Stimulated activated naive B cell treated with anti-CD40 and anti-IgM and Interleukin-4, amounts not matched to agents 10 μg/mL and 1 μg/mL and 100 μg/mL, for 72 hours (primary cell): ENCODE measurements around the gene AGO4.
"Not testable (repeated sequence)": the region's sequence is repeated elsewhere in the genome, so short reads cannot be mapped to it uniquely, and the experiment has no call there.

ENCODE experiments used
- ATAC-seq, 2 donors: fragments of 150-1000 bp; cut with Tn5 transposase; replicated peaks; 2 replicates each; pipeline ENCODE4 v1.10.0; 2021; ENCODE audit warnings: moderate library complexity in 1 of 2
- DNase-seq: peaks from one replicate; pipeline ENCODE4 v3.0.0; 2021
- H3K27ac Mint-ChIP-seq: one replicate; pipeline ENCODE4 v1.8.0; 2022; ENCODE audit warnings: mild to moderate bottlenecking, mixed read lengths
- H3K27me3 Mint-ChIP-seq, 2 donors: one replicate each; pipeline ENCODE4 v1.8.0; 2022; ENCODE audit warnings: mixed read lengths in 2 of 2
- H3K36me3 Mint-ChIP-seq, 2 donors: one replicate each; pipeline ENCODE4 v1.8.0; 2022; ENCODE audit warnings: mixed read lengths in 2 of 2, mild to moderate bottlenecking in 1 of 2
- H3K4me1 Mint-ChIP-seq, 2 donors: one replicate each; pipeline ENCODE4 v1.8.0; 2022; ENCODE audit warnings: mixed read lengths in 2 of 2, mild to moderate bottlenecking in 1 of 2
- H3K4me3 Mint-ChIP-seq, 2 donors: one replicate each; pipeline ENCODE4 v1.8.0; 2022; ENCODE audit warnings: mild to moderate bottlenecking in 2 of 2, mixed read lengths in 2 of 2, moderate library complexity in 1 of 2
- H3K9me3 Mint-ChIP-seq, 2 donors: one replicate each; pipeline ENCODE4 v1.8.0; 2022; ENCODE audit warnings: mixed read lengths in 2 of 2, mild to moderate bottlenecking in 1 of 2

AGO4 gene

DNA sequence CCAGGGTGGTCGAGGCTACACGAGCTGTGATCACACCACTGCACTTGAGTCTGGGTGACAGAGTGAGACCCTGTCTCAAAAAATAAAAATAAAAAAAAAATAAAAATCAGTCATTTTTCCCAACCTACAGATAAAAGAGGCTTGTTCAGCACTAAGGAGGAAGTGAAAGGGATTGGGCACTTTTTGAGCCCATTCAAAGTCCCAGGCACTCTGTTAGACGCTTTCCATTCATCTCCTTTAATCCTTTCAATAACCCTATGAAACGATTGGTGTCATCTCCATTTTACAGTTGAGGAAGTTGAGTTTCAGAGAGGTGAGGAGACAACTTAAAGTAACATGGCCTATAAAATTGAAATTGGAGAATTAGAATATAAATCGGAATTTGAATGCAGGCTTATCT is 10.4 kb upstream of the AGO4 start:
- Mint-ChIP-seq H3K27ac (peak overlapping the region; percentile 1), H3K27me3 (no peaks in the 10 kb centered on the region), H3K9me3 (peaks cover 0 to 1% of the 10 kb centered on the region in 2 donors), H3K4me1 (peaks cover 20 to 46% of the 10 kb centered on the region in 2 donors), H3K36me3 (no peaks in the 10 kb centered on the region), H3K4me3 (peak overlapping the region in 1 of 2 donors; percentile 59)
- ATAC-seq (peak; percentile 60 to 63), DNase-seq (no peak)

DNA sequence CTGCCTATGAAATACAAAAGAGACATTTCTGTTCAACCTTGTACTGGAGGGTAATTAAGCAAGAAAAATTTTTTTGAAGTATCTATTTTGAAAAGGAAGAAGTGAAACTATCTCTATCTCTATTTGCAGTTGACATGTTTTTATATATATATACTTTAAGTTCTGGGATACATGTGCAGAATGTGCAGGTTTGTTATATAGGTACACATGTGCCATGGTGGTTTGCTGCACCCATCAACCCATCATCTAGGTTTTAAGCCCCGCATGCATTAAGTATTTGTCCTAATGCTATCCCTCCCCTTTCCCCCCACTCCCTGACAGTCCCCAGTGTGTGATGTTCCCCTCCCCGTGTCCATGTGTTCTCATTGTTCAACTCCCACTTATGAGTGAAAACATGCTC is 9.8 kb upstream of the AGO4 start:
- peak; percentile 72 to 75 for ATAC-seq
- H3K4me3 Mint-ChIP-seq = peak overlapping the region; percentile 54 to 59

DNA sequence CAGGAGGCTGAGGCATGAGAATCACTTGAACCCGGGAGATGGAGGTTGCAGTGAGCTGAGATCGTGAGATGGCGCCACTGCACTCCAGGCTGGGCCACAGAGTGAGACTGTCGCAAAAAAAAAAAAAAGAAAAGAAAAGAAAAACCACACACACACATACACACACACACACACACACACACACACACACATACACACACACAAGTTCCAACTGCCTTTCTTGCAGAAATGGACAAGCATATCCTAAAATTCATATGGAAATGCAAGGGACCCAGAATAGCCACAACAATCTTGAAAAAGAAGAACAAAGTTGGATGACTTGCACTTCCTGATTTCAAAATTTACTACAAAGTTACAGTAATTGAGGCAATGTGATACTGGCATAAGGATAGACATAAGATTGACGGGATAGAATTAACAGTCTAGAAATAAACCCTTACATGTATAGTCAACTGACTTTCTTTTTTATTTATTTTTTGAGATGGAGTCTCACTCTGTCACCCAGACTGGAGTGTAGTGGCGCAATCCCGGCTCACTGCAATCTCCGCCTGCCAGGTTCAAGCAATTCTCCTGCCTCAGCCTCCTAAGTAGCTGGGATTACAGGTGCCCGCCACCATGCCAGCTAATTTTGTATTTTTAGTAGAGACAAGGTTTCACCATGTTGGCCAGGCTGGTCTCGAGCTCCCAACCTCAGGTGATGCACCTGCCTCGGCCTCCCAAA is 7.5 kb upstream of the AGO4 start:
- not testable (repeated sequence) for H3K9me3 Mint-ChIP-seq, DNase-seq, H3K36me3 Mint-ChIP-seq, H3K27me3 Mint-ChIP-seq, H3K4me3 Mint-ChIP-seq, ATAC-seq, H3K27ac Mint-ChIP-seq
- H3K4me1 Mint-ChIP-seq = peaks cover 25 to 63% of the 10 kb centered on the region in 2 donors

More for the DNA sequence above, 9.8 kb upstream of the AGO4 start:
- not testable (repeated sequence) for H3K9me3 Mint-ChIP-seq, DNase-seq, H3K27ac Mint-ChIP-seq, H3K27me3 Mint-ChIP-seq, H3K36me3 Mint-ChIP-seq
- H3K4me1 Mint-ChIP-seq = peaks cover 20 to 48% of the 10 kb centered on the region in 2 donors

- no peaks in the 10 kb centered on the region for H3K36me3 Mint-ChIP-seq
- no peaks in the 10 kb centered on the region for H3K27me3 Mint-ChIP-seq
- H3K27ac Mint-ChIP-seq = peak overlapping the region; percentile 90
- H3K9me3 Mint-ChIP-seq = no peaks in the 10 kb centered on the region
- DNase-seq (peak; percentile 14), ATAC-seq (peak; percentile 67 to 69)
- H3K4me1 Mint-ChIP-seq = peaks cover 15 to 40% of the 10 kb centered on the region in 2 donors
- H3K4me3 Mint-ChIP-seq = peak overlapping the region; percentile 82 to 91
These were observed 766 bp downstream of the AGO4 start for GRCh38 chr1:35808450-35809113.

GRCh38 chr1:35809114-35810095 is 1.6 kb downstream of the AGO4 start:
- H3K4me1 Mint-ChIP-seq = peaks cover 14 to 37% of the 10 kb centered on the region in 2 donors
- no peaks in the 10 kb centered on the region for H3K9me3 Mint-ChIP-seq
- peak overlapping the region; percentile 82 to 91 for H3K4me3 Mint-ChIP-seq
- no peak for DNase-seq
- no peaks in the 10 kb centered on the region for H3K27me3 Mint-ChIP-seq
- ATAC-seq = no peak
- no peaks in the 10 kb centered on the region for H3K36me3 Mint-ChIP-seq
- peak overlapping the region; percentile 90 for H3K27ac Mint-ChIP-seq

- Mint-ChIP-seq H3K4me3 (peak overlapping the region; percentile 35 to 45), H3K4me1 (peaks cover 10 to 30% of the 10 kb centered on the region in 2 donors), H3K36me3 (no peaks in the 10 kb centered on the region), H3K27ac (no peak overlapping the region), H3K27me3 (no peaks in the 10 kb centered on the region), H3K9me3 (no peaks in the 10 kb centered on the region)
- ATAC-seq (no peak), DNase-seq (no peak)
These were observed 2.5 kb downstream of the AGO4 start for GRCh38 chr1:35810096-35810881.

- ATAC-seq, H3K27me3 Mint-ChIP-seq, DNase-seq, H3K36me3 Mint-ChIP-seq, H3K4me3 Mint-ChIP-seq, H3K27ac Mint-ChIP-seq, H3K9me3 Mint-ChIP-seq: not testable (repeated sequence)
- peaks cover 7 to 19% of the 10 kb centered on the region in 2 donors for H3K4me1 Mint-ChIP-seq
These were observed 4.9 kb downstream of the AGO4 start for GRCh38 chr1:35812754-35813153.

GRCh38 chr1:35825255-35825654 is 17.4 kb downstream of the AGO4 start:
- Mint-ChIP-seq H3K27me3 (no peaks in the 10 kb centered on the region), H3K27ac (no peak overlapping the region), H3K4me3 (no peak overlapping the region), H3K36me3 (peaks cover 8 to 12% of the 10 kb centered on the region in 2 donors), H3K9me3 (no peaks in the 10 kb centered on the region), H3K4me1 (no peaks in the 10 kb centered on the region)
- DNase-seq (no peak), ATAC-seq (no peak)

GRCh38 chr1:35832276-35832905 is 24.6 kb downstream of the AGO4 start:
- H3K4me1 Mint-ChIP-seq = no peaks in the 10 kb centered on the region
- ATAC-seq (no peak), DNase-seq (no peak)
- no peak overlapping the region for H3K4me3 Mint-ChIP-seq
- no peak overlapping the region for H3K27ac Mint-ChIP-seq
- no peaks in the 10 kb centered on the region for H3K27me3 Mint-ChIP-seq
- peaks cover 25 to 40% of the 10 kb centered on the region in 2 donors for H3K36me3 Mint-ChIP-seq
- H3K9me3 Mint-ChIP-seq = no peaks in the 10 kb centered on the region

GRCh38 chr1:35833395-35833794 is 25.6 kb downstream of the AGO4 start:
- Mint-ChIP-seq H3K9me3 (no peaks in the 10 kb centered on the region), H3K4me3 (no peak overlapping the region), H3K27ac (no peak overlapping the region), H3K27me3 (no peaks in the 10 kb centered on the region), H3K36me3 (peaks cover 32 to 45% of the 10 kb centered on the region in 2 donors), H3K4me1 (no peaks in the 10 kb centered on the region)
- no peak for DNase-seq
- no peak for ATAC-seq

- no peak for DNase-seq
These were observed 26.4 kb downstream of the AGO4 start for GRCh38 chr1:35834218-35834617.

DNA sequence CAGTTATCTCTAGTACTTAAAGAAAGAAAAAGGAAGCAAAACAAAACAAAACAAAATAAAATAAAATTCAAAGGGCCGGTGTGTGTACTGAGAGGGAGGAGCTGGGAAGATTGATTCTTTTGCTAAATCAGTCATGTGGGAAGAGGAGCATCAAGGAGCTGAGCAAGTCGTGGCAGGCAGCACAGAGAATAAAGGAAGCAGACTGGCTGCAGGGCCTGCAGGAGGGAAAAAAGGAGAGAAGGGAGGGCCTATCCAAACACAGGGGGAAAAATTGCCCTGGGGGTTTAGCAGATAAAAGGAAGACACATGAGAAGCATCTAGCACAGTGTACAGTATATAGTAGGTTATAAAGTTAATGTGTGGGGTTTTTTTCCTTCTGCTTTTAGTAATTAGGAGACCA is 27.6 kb downstream of the AGO4 start:
- ATAC-seq = no peak
- H3K4me3 Mint-ChIP-seq = no peak overlapping the region
- H3K27ac Mint-ChIP-seq = no peak overlapping the region

More at GRCh38 chr1:35834218-35834617, 26.4 kb downstream of the AGO4 start:
- Mint-ChIP-seq H3K9me3 (no peaks in the 10 kb centered on the region), H3K27ac (no peak overlapping the region), H3K27me3 (no peaks in the 10 kb centered on the region), H3K4me3 (no peak overlapping the region), H3K36me3 (peaks cover 35 to 46% of the 10 kb centered on the region in 2 donors), H3K4me1 (no peaks in the 10 kb centered on the region)
- no peak for ATAC-seq

DNA sequence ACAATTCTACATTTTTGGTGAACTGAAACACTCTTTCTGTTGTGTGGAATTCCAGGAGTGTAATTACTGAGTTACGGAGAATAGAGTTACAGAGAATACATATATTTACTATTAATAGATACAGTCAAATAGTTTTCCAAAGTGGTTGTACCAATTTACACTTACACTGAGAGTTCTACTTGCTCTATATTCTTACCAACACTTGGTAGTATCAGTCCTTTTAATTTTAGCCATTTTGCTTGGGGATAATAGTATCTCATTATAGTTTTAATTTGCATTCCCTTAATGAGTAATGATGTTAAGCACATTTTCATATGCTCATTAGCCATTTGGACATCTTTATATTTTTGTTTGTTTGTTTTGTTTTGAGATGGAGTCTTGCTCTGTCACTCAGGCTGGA is 28.9 kb downstream of the AGO4 start:
- H3K9me3 Mint-ChIP-seq = no peaks in the 10 kb centered on the region
- H3K4me3 Mint-ChIP-seq = no peak overlapping the region
- no peaks in the 10 kb centered on the region for H3K4me1 Mint-ChIP-seq
- no peak overlapping the region for H3K27ac Mint-ChIP-seq
- no peak for ATAC-seq
- peaks cover 38 to 42% of the 10 kb centered on the region in 2 donors for H3K36me3 Mint-ChIP-seq
- no peaks in the 10 kb centered on the region for H3K27me3 Mint-ChIP-seq
- no peak for DNase-seq

More for the DNA sequence above, 27.6 kb downstream of the AGO4 start:
- H3K4me1 Mint-ChIP-seq = no peaks in the 10 kb centered on the region
- H3K27me3 Mint-ChIP-seq = no peaks in the 10 kb centered on the region
- no peaks in the 10 kb centered on the region for H3K9me3 Mint-ChIP-seq
- H3K36me3 Mint-ChIP-seq = peaks cover 38 to 46% of the 10 kb centered on the region in 2 donors
- DNase-seq = no peak
